ENCODE data around the gene TMEM30A.

The TMEM30A gene

GRCh38 chr6:75215291-75215690 lies 69.3 kb downstream of the TMEM30A start:
- no peak for DNase-seq (ENCODE audit: low read depth)

DNA sequence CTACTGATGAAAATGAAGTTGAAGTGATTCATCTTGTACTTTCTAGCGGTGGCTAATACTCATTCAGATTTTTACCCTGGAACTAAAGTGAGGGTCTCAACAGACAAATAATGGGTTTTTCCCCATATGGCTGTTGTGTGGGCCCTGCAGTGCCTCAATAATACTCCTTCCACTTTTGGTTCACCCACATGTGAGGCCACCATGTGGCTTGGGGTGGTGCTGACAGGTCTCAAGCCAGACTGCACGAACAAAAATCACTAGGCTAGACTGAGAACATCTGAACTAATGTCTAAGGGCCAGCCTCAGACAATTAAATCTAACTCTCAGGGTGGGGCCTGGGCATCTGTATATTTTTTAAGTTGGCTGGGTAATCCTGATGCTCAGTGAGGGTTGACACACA lies 70.9 kb downstream of the TMEM30A start:
- DNase-seq (ENCODE audit: low read depth): no peak

DNA sequence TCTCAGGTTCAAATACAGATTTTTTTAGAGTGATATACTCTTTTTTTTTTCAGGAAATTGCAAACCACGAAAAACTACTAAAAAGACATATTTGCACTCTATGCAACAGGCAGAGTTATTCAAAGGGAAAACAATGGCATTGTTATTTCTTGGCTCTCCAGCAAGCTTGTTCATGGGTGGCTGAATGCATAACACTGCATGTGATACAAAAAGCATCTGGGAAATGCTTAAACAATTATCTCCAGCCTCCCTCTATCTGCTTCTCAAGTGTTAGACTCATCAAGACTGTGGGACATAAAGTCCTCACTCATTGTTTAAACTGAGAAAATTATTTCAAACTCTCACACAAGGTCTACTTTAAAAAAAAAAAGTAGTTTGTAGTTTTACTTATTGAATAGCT lies 71.5 kb downstream of the TMEM30A start:
- DNase-seq (ENCODE audit: low read depth): no peak

GRCh38 chr6:75211920-75212590 lies 72.5 kb downstream of the TMEM30A start:
- DNase-seq (ENCODE audit: low read depth): no peak

GRCh38 chr6:75210885-75211739 lies 73.5 kb downstream of the TMEM30A start:
- DNase-seq (ENCODE audit: low read depth): peak; percentile 8

DNA sequence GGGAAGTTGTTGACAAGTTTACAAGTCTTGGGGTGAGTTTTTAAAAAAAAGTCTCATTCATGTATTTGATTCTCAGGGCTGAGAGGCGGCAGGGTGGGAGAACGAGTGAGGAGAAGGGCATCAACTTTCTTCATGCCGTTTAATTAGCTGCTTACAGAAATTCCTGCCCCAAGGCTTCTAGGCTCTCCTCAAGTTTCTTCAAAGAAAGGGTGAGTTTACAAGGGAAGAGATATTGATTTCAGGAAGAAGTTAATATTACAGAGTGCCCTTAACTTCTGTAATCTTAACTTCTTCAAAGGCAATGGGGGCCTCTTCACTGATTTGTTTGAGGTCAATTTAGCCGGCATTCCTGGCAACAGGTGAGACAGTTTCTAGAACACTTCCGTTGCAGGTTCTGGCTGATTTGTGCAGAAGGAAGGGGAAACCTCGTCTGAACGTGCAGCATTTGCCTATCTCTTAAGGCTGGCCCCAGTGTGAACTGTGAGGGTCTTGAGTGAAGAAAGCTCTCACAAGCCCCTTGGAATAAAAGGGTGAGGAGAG lies 75.3 kb downstream of the TMEM30A start:
- DNase-seq (ENCODE audit: low read depth): no peak

DNA sequence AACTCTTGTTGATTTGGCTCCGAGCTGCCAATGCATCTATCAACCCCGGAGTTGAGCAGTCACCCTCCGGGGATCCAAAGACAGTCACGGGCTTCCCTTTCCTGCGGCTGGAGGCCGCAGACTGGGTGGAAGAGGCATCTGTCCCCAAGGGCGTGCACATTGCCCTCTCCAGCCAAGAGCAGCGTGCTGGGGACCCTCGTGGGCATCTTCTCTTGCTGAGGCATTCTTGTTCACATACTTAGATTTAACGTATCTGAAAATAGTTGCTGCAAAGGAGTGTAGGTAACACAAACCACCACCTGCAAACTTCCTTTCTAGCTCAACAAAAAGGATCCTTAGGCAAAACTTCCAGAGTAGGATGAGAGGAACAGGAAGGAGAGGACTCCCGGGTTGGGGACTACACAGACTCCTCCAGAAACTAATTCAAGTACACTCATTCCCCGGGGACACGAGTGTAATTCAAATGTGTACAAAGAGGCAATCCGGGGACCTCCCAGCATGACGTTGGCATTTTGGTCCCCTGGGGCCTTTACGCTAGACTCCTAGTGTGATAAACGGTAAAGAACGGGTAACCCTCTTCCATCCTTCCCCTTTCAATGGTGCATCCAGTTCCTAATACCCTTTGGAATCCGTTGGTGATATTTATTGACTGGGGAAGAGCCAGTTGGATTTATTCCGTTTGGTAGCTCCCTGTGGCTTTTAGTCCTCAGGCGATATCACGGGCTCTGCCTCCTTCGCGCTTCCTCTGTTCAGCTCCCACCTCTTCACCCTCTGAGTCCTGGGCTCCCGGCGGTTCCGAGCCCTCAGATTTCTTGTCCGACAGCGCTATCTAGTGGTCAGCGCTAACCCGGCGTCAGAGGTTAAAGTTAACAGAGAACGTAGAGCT lies 76.1 kb downstream of the TMEM30A start:
- DNase-seq (ENCODE audit: low read depth): peak; percentile 21

GRCh38 chr6:75206576-75207342 lies 77.8 kb downstream of the TMEM30A start:
- no peak for DNase-seq (ENCODE audit: low read depth)

DNA sequence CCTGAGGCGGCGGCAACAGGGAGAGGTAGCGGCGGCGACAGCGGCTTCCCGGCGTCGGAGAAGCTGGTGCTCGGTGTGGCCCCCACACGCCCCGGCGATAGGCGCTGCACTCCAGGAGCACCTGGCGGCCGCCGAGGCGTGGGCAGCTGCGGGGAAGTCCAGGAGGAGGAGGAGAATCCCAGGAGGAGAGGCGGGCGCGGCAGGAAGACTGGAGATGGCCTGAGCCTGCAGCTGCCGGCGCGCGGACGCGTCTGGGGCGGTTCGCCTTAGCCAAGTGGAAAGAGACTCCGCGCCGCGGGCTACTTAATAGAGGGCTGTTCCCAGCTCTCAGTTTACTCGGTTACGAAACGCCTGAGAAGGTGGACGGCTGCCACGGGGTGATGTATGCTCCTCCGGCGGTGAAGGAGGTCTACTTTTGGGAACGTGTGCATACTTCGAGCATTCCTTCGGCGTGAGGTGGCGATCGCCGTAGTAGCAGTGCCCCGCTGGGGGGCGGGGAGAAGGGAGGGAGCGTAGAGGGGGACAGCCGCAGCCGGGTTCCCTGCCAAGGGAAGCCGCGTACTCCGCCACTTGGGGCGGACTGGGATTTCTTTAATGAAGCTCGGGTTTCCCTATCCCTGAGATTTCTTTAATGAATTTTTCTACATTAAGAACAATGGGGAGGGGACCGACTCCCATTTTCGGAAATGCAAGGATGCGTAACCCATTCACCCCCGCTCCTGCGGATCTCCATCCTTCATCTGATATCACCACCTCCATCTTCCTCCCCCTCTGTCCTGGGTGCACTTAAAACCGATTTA lies 78.6 kb downstream of the TMEM30A start, which contains the start of gene COL12A1:
Gene COL12A1 (minus strand): TSS at position 278 of the 800 bp plus-strand sequence. CDS start 3,261 bp downstream, outside the sequence.
- DNase-seq (ENCODE audit: low read depth): no peak

GRCh38 chr6:75204959-75205775 lies 79.4 kb downstream of the TMEM30A start:
- DNase-seq (ENCODE audit: low read depth): no peak

DNA sequence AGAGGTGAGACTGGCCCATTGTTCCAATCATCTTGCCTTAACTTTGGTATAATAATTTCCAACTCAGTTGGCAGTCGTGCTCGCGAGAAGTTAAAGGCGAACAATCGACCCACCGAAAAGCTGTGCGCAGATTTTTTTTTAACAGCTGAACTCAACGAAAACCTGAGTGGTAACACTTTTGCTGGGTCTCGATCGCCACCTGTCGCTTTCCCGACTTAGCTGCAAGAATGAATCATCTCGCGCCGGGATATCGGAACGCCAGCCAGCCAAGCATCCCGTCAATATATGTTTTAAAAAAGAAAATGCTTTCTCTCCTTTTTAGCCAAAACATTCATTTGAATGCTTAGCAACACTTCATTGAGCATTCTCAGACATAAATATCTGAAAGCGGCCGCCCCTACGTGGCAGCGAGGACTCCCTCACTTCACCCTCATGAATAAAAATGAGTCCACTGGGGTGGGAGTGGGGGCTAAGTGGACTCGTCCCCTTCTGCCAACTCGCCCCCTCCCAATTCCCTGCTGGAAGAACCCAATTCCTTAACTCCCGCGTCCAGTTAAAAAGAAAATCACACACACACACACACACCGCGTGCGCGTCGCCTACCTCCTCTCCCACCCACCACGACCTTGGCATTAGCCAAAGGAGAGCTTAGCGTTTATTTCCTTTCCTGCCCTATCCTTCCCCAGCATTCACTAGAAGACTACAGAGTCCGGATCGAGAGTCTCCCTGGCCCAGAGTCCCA lies 80.2 kb downstream of the TMEM30A start:
- no peak for DNase-seq (ENCODE audit: low read depth)

DNA sequence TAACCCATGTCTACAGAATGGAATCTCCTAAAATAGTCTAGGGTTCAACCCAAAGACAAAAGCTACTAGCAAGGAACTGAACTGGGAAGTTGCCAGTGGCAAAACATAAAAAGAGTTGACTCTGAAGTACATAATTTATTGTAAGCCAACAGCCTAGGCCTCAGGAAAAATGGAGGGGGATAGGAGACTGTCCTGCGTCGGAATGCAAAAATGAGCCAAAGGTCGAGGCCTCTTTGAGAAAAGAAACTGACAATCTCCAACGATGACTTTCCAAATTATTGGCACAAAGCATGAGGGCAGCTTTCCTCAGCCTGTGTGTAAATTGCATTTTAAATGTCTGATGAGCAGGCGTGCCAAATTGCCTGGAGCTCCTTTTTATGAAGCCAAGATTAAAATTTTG lies 80.9 kb downstream of the TMEM30A start:
- no peak for DNase-seq (ENCODE audit: low read depth)
